ENCODE data around the gene EFNA5. TPM values are rescaled to one million over a fixed set of nuclear protein-coding genes. Genes with fewer than 3 reads are reported as not detected.

The EFNA5 gene
- total RNA-seq, 4 donors from 2014 or later: 16.6 to 35.3 (median 19.3) TPM

DNA sequence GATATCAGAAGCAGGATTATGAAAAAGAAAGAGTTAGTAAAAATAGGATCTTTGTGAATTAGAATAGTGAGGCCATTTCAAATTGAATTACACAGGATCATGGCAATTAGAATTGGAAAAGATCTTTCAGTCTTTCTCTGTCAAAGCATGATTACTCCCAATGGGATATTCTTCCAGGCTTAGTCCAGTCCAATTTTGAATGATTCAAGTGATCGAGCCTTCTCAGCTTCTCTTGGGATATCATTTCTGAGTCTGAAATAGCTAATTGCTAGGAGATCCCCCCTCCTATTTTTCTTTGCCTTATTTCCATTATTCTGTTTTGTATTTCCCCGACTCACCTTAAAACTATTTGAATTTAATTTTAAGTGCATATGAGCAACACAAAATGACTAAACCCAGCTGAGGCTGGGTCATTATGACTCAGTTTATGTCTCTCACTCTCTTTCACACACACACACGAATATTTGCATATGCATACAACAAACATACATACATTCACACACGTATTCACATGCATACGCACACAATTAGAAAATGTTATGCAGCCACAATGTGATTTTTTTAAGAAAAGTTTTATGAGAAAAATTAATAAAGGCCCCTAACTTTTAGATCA, 34.8 kb upstream of the EFNA5 start:
- WGBS, 2 donors: 64 to 67% methylated on average over 5 of the region's 5 CpGs
- no peak overlapping the region for H3K4me3 ChIP-seq (ENCODE audit: low read depth, poor library complexity, severe bottlenecking)
- intact Hi-C loops (cut with DNase I; ENCODE audit: low total_unique reads): no loop called here
- TF ChIP-seq, protein P1, sequence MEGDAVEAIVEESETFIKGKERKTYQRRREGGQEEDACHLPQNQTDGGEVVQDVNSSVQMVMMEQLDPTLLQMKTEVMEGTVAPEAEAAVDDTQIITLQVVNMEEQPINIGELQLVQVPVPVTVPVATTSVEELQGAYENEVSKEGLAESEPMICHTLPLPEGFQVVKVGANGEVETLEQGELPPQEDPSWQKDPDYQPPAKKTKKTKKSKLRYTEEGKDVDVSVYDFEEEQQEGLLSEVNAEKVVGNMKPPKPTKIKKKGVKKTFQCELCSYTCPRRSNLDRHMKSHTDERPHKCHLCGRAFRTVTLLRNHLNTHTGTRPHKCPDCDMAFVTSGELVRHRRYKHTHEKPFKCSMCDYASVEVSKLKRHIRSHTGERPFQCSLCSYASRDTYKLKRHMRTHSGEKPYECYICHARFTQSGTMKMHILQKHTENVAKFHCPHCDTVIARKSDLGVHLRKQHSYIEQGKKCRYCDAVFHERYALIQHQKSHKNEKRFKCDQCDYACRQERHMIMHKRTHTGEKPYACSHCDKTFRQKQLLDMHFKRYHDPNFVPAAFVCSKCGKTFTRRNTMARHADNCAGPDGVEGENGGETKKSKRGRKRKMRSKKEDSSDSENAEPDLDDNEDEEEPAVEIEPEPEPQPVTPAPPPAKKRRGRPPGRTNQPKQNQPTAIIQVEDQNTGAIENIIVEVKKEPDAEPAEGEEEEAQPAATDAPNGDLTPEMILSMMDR (IDR thresholded peaks at IDR 0.05): no peak
- no peak for TF ChIP-seq POLR2A (IDR thresholded peaks at IDR 0.05)
- DNase-seq (ENCODE audit: low spot score in 2 of 2): no peak

DNA sequence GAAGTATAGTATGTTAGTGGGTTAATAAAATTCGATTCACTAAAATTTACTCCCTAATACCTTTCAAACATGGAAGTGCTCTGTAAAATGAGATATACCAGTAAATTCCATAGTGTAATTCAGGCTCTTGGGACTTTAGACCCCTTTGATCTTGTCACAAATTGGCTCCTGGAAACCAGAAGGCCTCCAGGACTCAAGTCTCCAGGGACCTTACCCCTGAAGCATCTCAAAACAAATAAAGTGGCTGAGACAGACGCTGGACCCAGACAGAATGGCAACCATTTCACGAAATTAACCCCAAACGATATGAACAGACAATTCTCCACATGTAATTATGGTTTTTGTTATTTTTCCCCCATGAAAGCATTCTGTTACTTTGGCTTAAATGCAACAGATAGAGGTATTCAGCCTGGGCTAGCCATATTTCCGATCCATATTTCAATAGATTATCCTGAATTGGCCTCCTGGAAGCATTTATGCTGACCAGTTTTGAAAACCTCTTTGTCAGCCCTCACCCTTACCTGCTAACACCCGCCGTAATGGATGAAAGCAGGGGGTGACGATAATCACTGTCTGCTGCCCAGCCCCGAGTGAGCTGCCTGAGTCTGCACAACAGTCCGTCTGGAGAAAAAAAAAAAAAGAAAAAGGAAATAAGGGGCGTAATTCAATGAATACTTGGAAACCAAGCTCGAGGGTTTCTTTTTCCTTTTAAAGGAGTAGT, 34.1 kb upstream of the EFNA5 start:
- intact Hi-C loops (cut with DNase I; ENCODE audit: low total_unique reads): no loop called here
- 41 to 47% methylated on average over 12 of the region's 12 CpGs for WGBS, 2 donors
- TF ChIP-seq, protein P1 (IDR thresholded peaks at IDR 0.05): no peak
- TF ChIP-seq POLR2A (IDR thresholded peaks at IDR 0.05): no peak
- no peak overlapping the region for H3K4me3 ChIP-seq (ENCODE audit: low read depth, poor library complexity, severe bottlenecking)
- no peak for DNase-seq (ENCODE audit: low spot score in 2 of 2)

DNA sequence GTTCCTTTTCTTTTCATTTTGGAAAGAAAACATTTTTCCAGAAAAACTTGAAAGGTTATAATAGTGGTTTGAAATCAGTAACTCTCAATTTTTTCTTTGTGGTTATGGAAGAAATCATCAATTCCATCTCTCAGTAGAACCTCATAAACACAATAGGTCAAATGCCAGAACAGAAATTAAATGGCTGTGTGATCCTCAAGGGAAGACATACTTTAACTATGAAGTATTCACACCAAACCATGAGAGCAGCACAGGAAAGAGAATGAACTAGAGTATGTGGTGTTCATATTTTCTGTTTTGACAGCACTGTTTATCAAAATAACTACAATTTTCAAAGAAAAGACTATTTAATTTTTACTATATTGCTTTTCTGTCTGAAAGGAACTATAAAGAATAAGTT, 29.7 kb upstream of the EFNA5 start:
- DNase-seq (ENCODE audit: low spot score in 2 of 2): no peak
- TF ChIP-seq, protein P1 (IDR thresholded peaks at IDR 0.05): no peak
- TF ChIP-seq POLR2A (IDR thresholded peaks at IDR 0.05): no peak
- intact Hi-C loops (cut with DNase I; ENCODE audit: low total_unique reads): no loop called here
- no peak overlapping the region for H3K4me3 ChIP-seq (ENCODE audit: low read depth, poor library complexity, severe bottlenecking)

DNA sequence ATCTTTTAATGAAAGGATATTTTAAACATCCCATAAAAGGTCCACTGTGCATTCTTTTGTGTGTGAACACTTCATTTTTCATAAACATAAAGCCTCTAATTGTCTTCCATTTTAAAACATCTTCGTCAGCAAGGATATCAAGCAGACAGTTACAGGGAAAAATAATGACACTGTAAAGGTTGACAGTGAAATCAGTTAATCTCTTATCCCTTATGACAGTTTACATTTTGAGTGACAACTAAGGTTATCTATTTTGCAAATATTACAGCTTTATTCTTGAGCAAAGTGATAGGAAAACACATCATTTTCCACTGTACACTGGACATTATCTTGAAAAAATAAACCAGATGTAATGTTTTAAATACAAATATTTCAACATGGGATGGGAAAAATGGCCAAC, 28.7 kb upstream of the EFNA5 start:
- intact Hi-C loops (cut with DNase I; ENCODE audit: low total_unique reads): no loop called here
- TF ChIP-seq, protein P1 (IDR thresholded peaks at IDR 0.05): no peak
- TF ChIP-seq POLR2A (IDR thresholded peaks at IDR 0.05): no peak
- H3K4me3 ChIP-seq (ENCODE audit: low read depth, poor library complexity, severe bottlenecking): no peak overlapping the region
- no peak for DNase-seq (ENCODE audit: low spot score in 2 of 2)
- 93 to 94% methylated on average over 1 of the region's 1 CpG for WGBS, 2 donors

DNA sequence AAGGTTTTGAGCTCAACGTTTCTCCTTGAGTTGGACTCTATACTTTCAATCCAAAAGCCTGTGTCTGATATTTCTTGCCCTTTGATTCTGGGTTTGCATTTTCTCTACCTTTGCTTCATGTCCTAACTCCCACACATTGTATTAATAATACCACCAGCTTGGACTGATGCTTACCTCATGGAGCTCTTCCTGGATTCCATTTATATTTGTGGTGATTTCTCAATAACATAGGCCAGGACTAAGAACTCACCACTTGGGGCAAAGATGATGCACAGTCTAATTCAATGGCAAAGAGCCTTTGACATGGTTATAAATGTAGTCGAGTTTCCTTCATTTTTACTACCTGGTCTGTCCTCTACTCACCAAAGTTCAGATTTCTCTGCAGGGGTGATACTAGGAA, 27.5 kb upstream of the EFNA5 start:
- H3K4me3 ChIP-seq (ENCODE audit: low read depth, poor library complexity, severe bottlenecking): no peak overlapping the region
- TF ChIP-seq, protein P1 (IDR thresholded peaks at IDR 0.05): no peak
- intact Hi-C loops (cut with DNase I; ENCODE audit: low total_unique reads): no loop called here
- 80 to 84% methylated on average over 2 of the region's 2 CpGs for WGBS, 2 donors
- DNase-seq (ENCODE audit: low spot score in 2 of 2): no peak

All from lower leg skin (tissue), 4 donors.